Natural killer cell (primary cell): ENCODE results near the gene URM1. TPM values are rescaled to one million over a fixed set of nuclear protein-coding genes. Genes with fewer than 3 reads are reported as not detected.

Experiments used
- ATAC-seq, 3 donors: fragments of 150-1000 bp in 2 of 3; fragments of 200-7000 bp in 1 of 3; cut with Tn5 transposase; 1 replicate in 1 of 3; 2 replicates in 2 of 3; pipeline ENCODE4 v1.10.0; 2021; ENCODE audit warnings: mild to moderate bottlenecking in 2 of 3, moderate library complexity in 2 of 3
- DNase-seq, 2 donors: peaks; one replicate each; pipeline versions ENCODE4 v3.0.0 to v3.0.0-alpha.2; 2013 to 2021; ENCODE audit warnings: mixed read lengths in 1 of 2
- H3K27ac ChIP-seq: one replicate; pipeline ENCODE4 v1.5.1; 2013; ENCODE audit warnings: mild to moderate bottlenecking, low read length
- H3K27me3 ChIP-seq: one replicate; pipeline ENCODE4 v1.6.1; 2013; ENCODE audit warnings: low read length; ENCODE audit not compliant: control insufficient read depth, insufficient read depth
- H3K36me3 ChIP-seq: one replicate; pipeline ENCODE4 v1.6.1; 2013; ENCODE audit warnings: low read length; ENCODE audit not compliant: control insufficient read depth, insufficient read depth
- H3K4me1 ChIP-seq: one replicate; pipeline ENCODE4 v1.6.1; 2013; ENCODE audit warnings: low read length; ENCODE audit not compliant: control insufficient read depth, insufficient read depth
- H3K4me3 ChIP-seq: one replicate; pipeline ENCODE4 v1.5.1; 2013; ENCODE audit warnings: low read length
- H3K9me3 ChIP-seq: one replicate; pipeline ENCODE4 v1.6.1; 2013; ENCODE audit warnings: low read length; ENCODE audit not compliant: control insufficient read depth, insufficient read depth
- H3K27ac Mint-ChIP-seq, 2 donors: one replicate each; pipeline ENCODE4 v1.8.0; 2022; ENCODE audit warnings: mild to moderate bottlenecking in 2 of 2, mixed read lengths in 2 of 2, moderate library complexity in 1 of 2
- H3K27me3 Mint-ChIP-seq, 2 donors: one replicate each; pipeline ENCODE4 v1.8.0; 2022; ENCODE audit warnings: low read depth in 2 of 2, mixed read lengths in 2 of 2
- H3K36me3 Mint-ChIP-seq: one replicate; pipeline ENCODE4 v1.8.0; 2022; ENCODE audit warnings: mixed read lengths
- H3K4me1 Mint-ChIP-seq, 2 donors: one replicate each; pipeline ENCODE4 v1.8.0; 2022; ENCODE audit warnings: mixed read lengths in 2 of 2
- H3K4me3 Mint-ChIP-seq: one replicate; pipeline ENCODE4 v1.8.0; 2022; ENCODE audit warnings: mild to moderate bottlenecking, moderate library complexity, mixed read lengths
- H3K9me3 Mint-ChIP-seq, 2 donors: one replicate each; pipeline ENCODE4 v1.8.0; 2022; ENCODE audit warnings: mixed read lengths in 2 of 2
- CTCF ChIP-seq: fragments of 200-600 bp; IDR thresholded peaks from one replicate; pipeline ENCODE4 v1.8.0; 2022; ENCODE audit warnings: antibody characterized with exemption
- WGBS: methylation state at CpG from one replicate; pipeline ENCODE4 v1.1.7; 2013; ENCODE audit warnings: missing lambda C conversion rate; ENCODE audit not compliant: insufficient coverage; 5-methylcytosine and 5-hydroxymethylcytosine counted together
- intact Hi-C: fragments of 100-400 bp; cut with micrococcal nuclease; formaldehyde crosslinking; loops from one replicate; pipeline ENCODE4 v1.14.2; 2022
- total RNA-seq, 4 donors: library from RNA; stranded (reverse); fragments of 120-200 nt in 1 of 4; gene quantifications; one replicate each; pipeline versions ENCODE4 v1.2.3 to v1.2.4, GENCODE V29; 2013 to 2022

Gene URM1
- total RNA-seq, 3 donors from 2014 or later (not counting 1 experiment from before 2014, with no cell fraction given): 39.4 to 47.8 (median 46.7) TPM

- H3K27ac ChIP-seq: no peak overlapping the region
- no peaks in the 10 kb centered on the region for H3K27me3 Mint-ChIP-seq
- H3K36me3 Mint-ChIP-seq: no peaks in the 10 kb centered on the region
- H3K36me3 ChIP-seq: peaks cover 21% of the 10 kb centered on the region
- H3K4me1 ChIP-seq: no peaks in the 10 kb centered on the region
- H3K9me3 Mint-ChIP-seq: no peaks in the 10 kb centered on the region
- 96% methylated on average over 19 of the region's 19 CpGs for WGBS
- TF ChIP-seq CTCF: no peak
- H3K27me3 ChIP-seq: no peaks in the 10 kb centered on the region
- ATAC-seq (no peak), DNase-seq (no peak)
- no peaks in the 10 kb centered on the region for H3K4me1 Mint-ChIP-seq
- H3K9me3 ChIP-seq: no peaks in the 10 kb centered on the region
- H3K4me3 Mint-ChIP-seq: no peak overlapping the region
- no peak overlapping the region for H3K27ac Mint-ChIP-seq
- no peak overlapping the region for H3K4me3 ChIP-seq
- intact Hi-C loops: no loop called here
Observed at GRCh38 chr9:128355451-128355850, 15.7 kb upstream of the URM1 start.

DNA sequence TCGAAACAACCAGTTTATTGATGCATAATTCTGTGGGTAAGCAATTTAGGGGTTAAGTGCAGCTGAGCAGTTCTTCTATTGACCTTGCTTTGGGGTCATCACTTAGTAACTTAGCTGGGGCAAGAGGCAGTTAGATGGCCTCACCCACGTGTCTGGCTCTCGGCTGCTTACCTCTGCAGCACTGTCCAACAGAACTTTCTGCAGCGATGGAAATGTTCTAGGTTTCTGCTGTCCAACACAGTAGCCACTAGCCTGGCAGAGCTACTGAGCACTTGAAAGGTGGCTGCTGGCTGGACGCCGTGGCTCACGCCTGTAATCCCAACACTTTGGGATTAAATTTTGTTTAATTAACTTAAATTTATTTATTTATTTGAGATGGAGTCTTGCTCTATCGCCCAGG is 13.1 kb upstream of the URM1 start:
- WGBS: 93% methylated on average over 8 of the region's 8 CpGs
- H3K36me3 ChIP-seq: peaks cover 11% of the 10 kb centered on the region
- ATAC-seq (no peak), DNase-seq (no peak)
- peaks cover 10% of the 10 kb centered on the region for H3K4me1 ChIP-seq
- no peaks in the 10 kb centered on the region for H3K9me3 ChIP-seq
- no peaks in the 10 kb centered on the region for H3K27me3 ChIP-seq
- H3K27ac ChIP-seq: no peak overlapping the region
- no peak overlapping the region for H3K4me3 ChIP-seq
- TF ChIP-seq CTCF: no peak
- H3K4me1 Mint-ChIP-seq: peaks cover 7 to 8% of the 10 kb centered on the region in 2 donors
- H3K36me3 Mint-ChIP-seq: no peaks in the 10 kb centered on the region
- H3K4me3 Mint-ChIP-seq: no peak overlapping the region
- H3K27ac Mint-ChIP-seq: no peak overlapping the region
- H3K27me3 Mint-ChIP-seq: no peaks in the 10 kb centered on the region
- intact Hi-C loops: no loop called here
- H3K9me3 Mint-ChIP-seq: no peaks in the 10 kb centered on the region

DNA sequence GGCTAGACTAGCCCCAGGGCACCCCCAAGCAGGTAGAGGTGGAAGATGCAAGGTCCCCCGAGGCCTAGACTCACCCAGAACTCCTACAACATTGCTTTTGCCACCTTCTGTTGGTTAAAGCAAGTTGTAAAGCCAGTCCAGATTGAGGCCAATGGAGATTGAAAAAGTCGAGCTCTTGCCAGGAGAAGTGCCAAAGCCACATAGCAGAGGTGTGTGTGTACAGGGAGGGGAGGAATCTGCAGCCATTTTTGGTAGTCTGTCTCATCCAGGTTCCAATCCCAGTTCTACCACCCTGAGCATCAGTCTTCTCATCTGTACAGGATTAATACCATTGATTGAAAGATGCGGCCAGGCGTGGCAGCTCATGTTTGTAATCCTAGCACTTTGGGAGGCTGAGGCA is 12.3 kb upstream of the URM1 start:
- no peak for TF ChIP-seq CTCF
- Mint-ChIP-seq H3K4me1 (peaks cover 7 to 8% of the 10 kb centered on the region in 2 donors), H3K36me3 (no peaks in the 10 kb centered on the region), H3K27ac (no peak overlapping the region), H3K4me3 (no peak overlapping the region), H3K27me3 (no peaks in the 10 kb centered on the region), H3K9me3 (no peaks in the 10 kb centered on the region)
- no peak overlapping the region for H3K4me3 ChIP-seq
- H3K4me1 ChIP-seq: peaks cover 10% of the 10 kb centered on the region
- no peak overlapping the region for H3K27ac ChIP-seq
- no peaks in the 10 kb centered on the region for H3K27me3 ChIP-seq
- intact Hi-C loops: no loop called here
- H3K36me3 ChIP-seq: peaks cover 8% of the 10 kb centered on the region
- no peak for DNase-seq
- no peaks in the 10 kb centered on the region for H3K9me3 ChIP-seq
- no peak for ATAC-seq
- WGBS: 91% methylated on average over 4 of the region's 4 CpGs

- Mint-ChIP-seq H3K36me3 (no peaks in the 10 kb centered on the region), H3K4me3 (no peak overlapping the region), H3K4me1 (peaks cover 7 to 8% of the 10 kb centered on the region in 2 donors), H3K9me3 (no peaks in the 10 kb centered on the region), H3K27me3 (peaks cover 0 to 6% of the 10 kb centered on the region in 2 donors), H3K27ac (no peak overlapping the region)
- 91% methylated on average over 1 of the region's 2 CpGs for WGBS
- H3K27ac ChIP-seq: no peak overlapping the region
- H3K4me1 ChIP-seq: peaks cover 18% of the 10 kb centered on the region
- ATAC-seq: no peak
- H3K36me3 ChIP-seq: peaks cover 2% of the 10 kb centered on the region
- no peak overlapping the region for H3K4me3 ChIP-seq
- intact Hi-C loops: no loop called here
- H3K9me3 ChIP-seq: no peaks in the 10 kb centered on the region
- no peaks in the 10 kb centered on the region for H3K27me3 ChIP-seq
- TF ChIP-seq CTCF: no peak
- no peak for DNase-seq
Observed at GRCh38 chr9:128360826-128361225, 10.3 kb upstream of the URM1 start.
